GM12864 (cell line): ENCODE data around the gene TSPAN12.

ENCODE experiments used
- DNase-seq: peaks from one replicate; pipeline ENCODE4 v3.0.0-alpha.2; 2011; ENCODE audit warnings: low read depth
- H3K4me3 ChIP-seq: 2 replicates; pipeline ENCODE4 v1.5.1; 2011; ENCODE audit warnings: mild to moderate bottlenecking, low read depth, low read length, control low read depth
- TF ChIP-seq, protein P1 (sequence below): IDR thresholded peaks from 2 replicates; pipeline ENCODE4 v1.5.1; 2011; ENCODE audit warnings: low read depth, mild to moderate bottlenecking, moderate library complexity, low read length, control low read depth, inconsistent platforms; ENCODE audit errors: missing control alignments

The TSPAN12 gene

GRCh38 chr7:120770206-120770605, 87.7 kb downstream of the TSPAN12 start:
- H3K4me3 ChIP-seq, result no peak overlapping the region
- TF ChIP-seq, protein P1, sequence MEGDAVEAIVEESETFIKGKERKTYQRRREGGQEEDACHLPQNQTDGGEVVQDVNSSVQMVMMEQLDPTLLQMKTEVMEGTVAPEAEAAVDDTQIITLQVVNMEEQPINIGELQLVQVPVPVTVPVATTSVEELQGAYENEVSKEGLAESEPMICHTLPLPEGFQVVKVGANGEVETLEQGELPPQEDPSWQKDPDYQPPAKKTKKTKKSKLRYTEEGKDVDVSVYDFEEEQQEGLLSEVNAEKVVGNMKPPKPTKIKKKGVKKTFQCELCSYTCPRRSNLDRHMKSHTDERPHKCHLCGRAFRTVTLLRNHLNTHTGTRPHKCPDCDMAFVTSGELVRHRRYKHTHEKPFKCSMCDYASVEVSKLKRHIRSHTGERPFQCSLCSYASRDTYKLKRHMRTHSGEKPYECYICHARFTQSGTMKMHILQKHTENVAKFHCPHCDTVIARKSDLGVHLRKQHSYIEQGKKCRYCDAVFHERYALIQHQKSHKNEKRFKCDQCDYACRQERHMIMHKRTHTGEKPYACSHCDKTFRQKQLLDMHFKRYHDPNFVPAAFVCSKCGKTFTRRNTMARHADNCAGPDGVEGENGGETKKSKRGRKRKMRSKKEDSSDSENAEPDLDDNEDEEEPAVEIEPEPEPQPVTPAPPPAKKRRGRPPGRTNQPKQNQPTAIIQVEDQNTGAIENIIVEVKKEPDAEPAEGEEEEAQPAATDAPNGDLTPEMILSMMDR, result no peak
- DNase-seq, result no peak

GRCh38 chr7:120760851-120761250, 97.1 kb downstream of the TSPAN12 start:
- H3K4me3 ChIP-seq, result no peak overlapping the region
- no peak for DNase-seq
- TF ChIP-seq, protein P1, result no peak

- no peak overlapping the region for H3K4me3 ChIP-seq
- no peak for DNase-seq
- TF ChIP-seq, protein P1, result no peak
Measured at GRCh38 chr7:120760050-120760449, 97.9 kb downstream of the TSPAN12 start.

DNA sequence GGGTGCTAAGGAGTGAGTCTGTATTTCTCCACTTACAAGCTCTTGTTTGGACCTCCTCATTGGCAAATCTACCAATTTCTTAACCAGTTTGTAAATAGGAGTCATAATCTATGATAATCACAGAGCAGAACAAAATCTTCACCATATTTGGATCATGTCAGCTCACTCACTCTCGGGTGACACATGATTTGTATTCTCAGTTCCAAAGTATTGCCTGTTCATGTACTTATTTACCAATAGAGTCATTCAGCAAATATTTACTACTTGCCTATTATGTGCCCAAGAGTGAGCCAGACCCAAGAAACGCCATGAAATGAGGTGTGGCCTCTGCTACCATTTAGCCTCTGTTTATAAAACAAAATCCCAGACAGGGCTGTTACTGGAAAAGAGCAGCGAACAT, 114.8 kb downstream of the TSPAN12 start:
- TF ChIP-seq, protein P1, result no peak
- no peak overlapping the region for H3K4me3 ChIP-seq
- DNase-seq, result no peak

DNA sequence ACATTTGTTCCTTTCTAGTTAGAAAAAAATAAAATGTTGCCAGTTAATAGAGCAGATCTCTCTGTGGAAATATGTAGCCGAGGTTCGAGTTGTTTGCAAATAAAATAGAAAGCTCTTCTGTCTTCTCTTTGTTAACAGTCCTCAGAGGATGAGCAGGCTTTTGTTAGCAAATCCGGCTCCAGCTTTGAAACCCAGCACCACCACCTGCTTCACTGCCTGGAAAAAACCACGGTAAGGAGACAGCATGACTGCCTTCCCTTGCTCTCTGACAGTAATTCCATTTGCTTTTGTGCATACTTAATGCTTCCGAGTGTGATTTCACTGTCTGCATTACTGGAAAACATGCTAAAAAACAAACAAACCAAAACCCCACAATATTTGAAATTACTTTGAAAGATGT, 115.6 kb downstream of the TSPAN12 start:
- no peak overlapping the region for H3K4me3 ChIP-seq
- no peak for DNase-seq

GRCh38 chr7:120741371-120742042, 116.4 kb downstream of the TSPAN12 start:
- TF ChIP-seq, protein P1, result no peak
- no peak overlapping the region for H3K4me3 ChIP-seq
- no peak for DNase-seq

More for the DNA sequence above, 115.6 kb downstream of the TSPAN12 start:
- TF ChIP-seq, protein P1, result no peak

DNA sequence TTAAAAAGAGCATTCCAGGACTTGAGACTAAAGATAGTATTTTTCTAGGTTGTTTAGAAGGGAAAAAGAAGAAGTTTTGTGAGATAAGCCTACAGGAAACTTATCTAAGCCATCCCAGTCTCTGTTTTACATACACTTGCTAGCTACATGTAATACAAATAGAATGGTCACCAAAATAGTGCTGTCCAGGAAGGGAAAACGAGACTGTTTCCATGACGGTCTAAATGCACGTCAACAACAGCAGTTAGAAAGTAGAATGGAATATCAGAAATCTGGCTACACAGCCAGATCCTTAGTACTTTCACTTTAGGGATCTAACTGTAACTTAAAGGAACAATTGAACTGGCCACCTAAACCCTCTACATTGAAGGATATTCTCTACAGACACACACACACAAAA, 117.6 kb downstream of the TSPAN12 start:
- TF ChIP-seq, protein P1, result no peak
- H3K4me3 ChIP-seq, result no peak overlapping the region
- no peak for DNase-seq
